ENCODE measurements around the gene SEZ6.

SEZ6 gene

DNA sequence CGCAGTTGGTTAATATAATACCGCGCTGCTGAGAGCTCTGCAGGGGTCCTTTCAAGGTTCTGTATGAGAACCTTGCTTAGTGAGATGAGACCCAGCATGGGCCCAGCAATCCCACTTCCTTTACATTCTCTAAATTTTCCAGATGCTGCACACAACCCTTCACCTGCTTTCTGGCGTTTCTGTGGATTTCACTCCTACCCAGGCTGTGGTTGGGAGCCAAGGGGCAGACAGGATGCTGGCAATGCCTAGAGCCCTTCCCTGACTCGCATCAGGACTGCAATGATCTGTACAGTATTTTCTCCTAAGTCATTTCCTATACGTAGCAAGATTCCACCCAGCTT, 27.0 kb upstream of the SEZ6 start:
- TF ChIP-seq, protein P1, sequence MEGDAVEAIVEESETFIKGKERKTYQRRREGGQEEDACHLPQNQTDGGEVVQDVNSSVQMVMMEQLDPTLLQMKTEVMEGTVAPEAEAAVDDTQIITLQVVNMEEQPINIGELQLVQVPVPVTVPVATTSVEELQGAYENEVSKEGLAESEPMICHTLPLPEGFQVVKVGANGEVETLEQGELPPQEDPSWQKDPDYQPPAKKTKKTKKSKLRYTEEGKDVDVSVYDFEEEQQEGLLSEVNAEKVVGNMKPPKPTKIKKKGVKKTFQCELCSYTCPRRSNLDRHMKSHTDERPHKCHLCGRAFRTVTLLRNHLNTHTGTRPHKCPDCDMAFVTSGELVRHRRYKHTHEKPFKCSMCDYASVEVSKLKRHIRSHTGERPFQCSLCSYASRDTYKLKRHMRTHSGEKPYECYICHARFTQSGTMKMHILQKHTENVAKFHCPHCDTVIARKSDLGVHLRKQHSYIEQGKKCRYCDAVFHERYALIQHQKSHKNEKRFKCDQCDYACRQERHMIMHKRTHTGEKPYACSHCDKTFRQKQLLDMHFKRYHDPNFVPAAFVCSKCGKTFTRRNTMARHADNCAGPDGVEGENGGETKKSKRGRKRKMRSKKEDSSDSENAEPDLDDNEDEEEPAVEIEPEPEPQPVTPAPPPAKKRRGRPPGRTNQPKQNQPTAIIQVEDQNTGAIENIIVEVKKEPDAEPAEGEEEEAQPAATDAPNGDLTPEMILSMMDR (IDR thresholded peaks at IDR 0.05; ENCODE audit: unreplicated experiment in 3 of 3) = no peak
- H3K4me3 Mint-ChIP-seq = no peak overlapping the region

GRCh38 chr17:29032013-29032856, 26.4 kb upstream of the SEZ6 start:
- peaks cover 29% of the 10 kb centered on the region for H3K4me1 Mint-ChIP-seq
- H3K4me3 Mint-ChIP-seq = no peak overlapping the region
- peaks cover 57% of the 10 kb centered on the region for H3K27me3 Mint-ChIP-seq (ENCODE audit: low read depth)
- H3K9me3 Mint-ChIP-seq = peaks cover 20% of the 10 kb centered on the region
- TF ChIP-seq, protein P1 (IDR thresholded peaks at IDR 0.05; ENCODE audit: unreplicated experiment in 3 of 3) = no peak
- H3K36me3 Mint-ChIP-seq (ENCODE audit: low read depth) = peaks cover 11% of the 10 kb centered on the region
- H3K27ac Mint-ChIP-seq = no peak overlapping the region

More for the DNA sequence above, 27.0 kb upstream of the SEZ6 start:
- Mint-ChIP-seq H3K4me1 (peaks cover 26% of the 10 kb centered on the region), H3K9me3 (peaks cover 20% of the 10 kb centered on the region), H3K27ac (no peak overlapping the region), H3K36me3 (ENCODE audit: low read depth) (peaks cover 11% of the 10 kb centered on the region), H3K27me3 (ENCODE audit: low read depth) (peaks cover 54% of the 10 kb centered on the region)

DNA sequence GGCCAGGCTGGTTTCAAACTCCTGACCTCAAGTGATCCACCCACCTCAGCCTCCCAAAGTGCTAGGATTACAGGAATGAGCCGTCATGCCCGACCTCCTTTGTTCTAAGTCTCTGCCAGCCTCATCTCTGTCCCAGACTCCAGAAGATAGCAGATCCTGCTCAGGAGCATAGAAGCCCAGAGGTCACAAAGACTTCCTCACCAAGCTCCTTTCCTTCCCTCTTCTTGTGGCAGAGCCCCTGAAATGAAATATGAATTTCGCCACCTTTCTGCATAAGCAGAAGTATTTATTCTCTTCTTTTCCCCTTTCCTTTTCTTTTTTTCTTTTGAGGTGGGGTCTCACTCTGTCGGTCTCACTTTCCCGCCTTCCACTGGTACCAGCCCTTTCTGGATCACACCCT, 25.7 kb upstream of the SEZ6 start:
- peaks cover 29% of the 10 kb centered on the region for H3K4me1 Mint-ChIP-seq
- TF ChIP-seq, protein P1 (IDR thresholded peaks at IDR 0.05; ENCODE audit: unreplicated experiment in 3 of 3) = no peak
- peaks cover 11% of the 10 kb centered on the region for H3K36me3 Mint-ChIP-seq (ENCODE audit: low read depth)
- peaks cover 20% of the 10 kb centered on the region for H3K9me3 Mint-ChIP-seq
- peaks cover 65% of the 10 kb centered on the region for H3K27me3 Mint-ChIP-seq (ENCODE audit: low read depth)
- H3K27ac Mint-ChIP-seq = no peak overlapping the region
- H3K4me3 Mint-ChIP-seq = no peak overlapping the region

DNA sequence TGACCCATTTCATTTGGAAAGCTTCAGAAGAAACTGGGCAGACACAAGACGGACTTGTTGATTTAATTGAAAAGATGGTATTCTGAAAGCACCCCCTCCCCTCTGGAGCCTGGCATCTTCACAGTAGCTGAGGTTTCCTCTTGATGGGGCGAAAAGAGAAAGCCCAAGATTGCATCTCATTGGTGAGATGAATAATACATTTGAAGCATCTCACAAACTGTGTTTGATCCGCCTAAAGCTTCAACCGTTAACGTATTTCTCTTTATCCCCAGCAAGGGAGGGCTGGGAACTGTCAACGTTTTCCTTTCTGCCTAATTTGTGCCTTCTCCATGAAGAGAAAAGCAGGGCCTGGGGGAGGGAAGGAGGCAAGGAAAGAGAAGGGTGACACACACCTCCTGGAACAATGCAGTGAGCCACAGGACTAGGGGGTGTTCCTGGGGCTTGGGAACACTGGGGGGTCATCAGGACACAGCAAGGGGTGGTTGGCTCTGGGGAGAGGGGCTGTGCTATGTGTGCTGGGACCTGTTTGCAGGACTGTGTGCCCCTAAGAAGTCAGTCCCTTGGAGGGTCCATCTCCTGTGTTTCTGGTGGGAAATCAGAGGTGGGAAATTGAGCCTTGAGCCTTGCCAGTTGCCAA, 18.6 kb upstream of the SEZ6 start:
- H3K27me3 Mint-ChIP-seq (ENCODE audit: low read depth) = peaks cover 80% of the 10 kb centered on the region
- H3K4me1 Mint-ChIP-seq = peaks cover 24% of the 10 kb centered on the region
- H3K36me3 Mint-ChIP-seq (ENCODE audit: low read depth) = no peaks in the 10 kb centered on the region
- H3K9me3 Mint-ChIP-seq = no peaks in the 10 kb centered on the region
- no peak overlapping the region for H3K4me3 Mint-ChIP-seq
- no peak overlapping the region for H3K27ac Mint-ChIP-seq
- TF ChIP-seq, protein P1 (IDR thresholded peaks at IDR 0.05; ENCODE audit: unreplicated experiment in 3 of 3) = no peak

DNA sequence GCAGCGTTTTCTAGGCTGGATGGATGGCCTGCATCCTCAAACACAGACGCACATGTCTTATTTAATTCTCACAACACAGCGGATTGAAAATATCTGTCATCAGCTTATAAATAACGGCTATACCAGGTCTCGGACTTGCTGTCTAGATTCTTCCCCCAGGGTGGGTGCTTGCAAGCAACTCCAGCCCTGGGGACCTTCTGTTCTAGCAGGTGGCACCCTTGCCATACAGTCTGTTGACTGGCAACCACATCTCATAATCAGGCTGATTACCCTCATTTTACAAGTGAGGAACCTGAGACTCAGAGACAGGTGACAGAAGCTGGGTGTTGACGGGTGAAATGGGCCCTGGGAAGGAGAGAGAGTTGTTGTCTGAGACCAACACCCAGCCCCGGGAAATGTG, 16.2 kb upstream of the SEZ6 start:
- H3K27me3 Mint-ChIP-seq (ENCODE audit: low read depth) = peaks cover 86% of the 10 kb centered on the region
- TF ChIP-seq, protein P1 (IDR thresholded peaks at IDR 0.05; ENCODE audit: unreplicated experiment in 3 of 3) = no peak
- H3K4me1 Mint-ChIP-seq = peaks cover 17% of the 10 kb centered on the region
- no peaks in the 10 kb centered on the region for H3K9me3 Mint-ChIP-seq
- no peak overlapping the region for H3K27ac Mint-ChIP-seq
- no peaks in the 10 kb centered on the region for H3K36me3 Mint-ChIP-seq (ENCODE audit: low read depth)
- H3K4me3 Mint-ChIP-seq = no peak overlapping the region
